Mesenteric fat pad (tissue), 1 donor: Measurements from ENCODE around the gene NAT8L. TPM values are rescaled to one million over a fixed set of nuclear protein-coding genes. Genes with fewer than 3 reads are reported as not detected.
A peak's percentile ranks its signal among the peaks of the same experiment; 100 is the strongest.

ENCODE experiments used
- DNase-seq: peaks from one replicate; pipeline ENCODE4 v3.0.0-alpha.2; 2020; ENCODE audit warnings: low spot score
- total RNA-seq: library from RNA; stranded (reverse); fragmentation: NEBNext Ultra II Directional; extraction: Animal tissue kit (Norgen Biotek cat#: 25700); gene quantifications from one replicate; pipeline ENCODE4 v1.2.1, GENCODE V29; 2021
- donor health status: DM: yes; HTN: yes; CAD: no.

NAT8L gene
- total RNA-seq, 1 donor from 2014 or later: 67.3 TPM

GRCh38 chr4:2044542-2045517 lies 14.3 kb upstream of the NAT8L start:
- no peak for DNase-seq

DNA sequence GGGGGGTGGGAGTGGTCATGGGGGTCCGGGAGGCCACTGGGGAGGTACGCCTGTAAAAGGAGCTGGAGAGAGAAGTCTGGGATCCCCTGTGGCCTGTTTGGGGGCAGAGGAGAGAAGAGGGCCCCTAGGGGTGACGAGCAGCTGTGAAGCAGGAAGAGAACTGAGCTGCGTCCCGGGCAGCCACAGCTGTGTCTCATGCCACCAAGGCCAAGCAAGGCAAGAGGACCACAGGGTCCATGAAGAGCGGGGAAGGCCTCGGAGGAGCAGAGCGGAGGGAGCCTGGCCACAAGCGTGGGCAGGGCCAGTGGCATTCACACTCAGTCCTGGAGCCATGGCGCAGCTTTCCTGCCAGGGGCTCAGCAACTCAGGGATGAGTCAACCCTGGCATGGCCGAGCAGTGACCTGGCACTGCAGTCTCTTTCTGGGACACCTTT lies 13.6 kb upstream of the NAT8L start:
- peak; percentile 79 for DNase-seq

- peak; percentile 81 for DNase-seq
Observed at GRCh38 chr4:2046031-2046961, 12.8 kb upstream of the NAT8L start.

GRCh38 chr4:2047031-2047660 lies 12.0 kb upstream of the NAT8L start:
- DNase-seq: peak; percentile 84

DNA sequence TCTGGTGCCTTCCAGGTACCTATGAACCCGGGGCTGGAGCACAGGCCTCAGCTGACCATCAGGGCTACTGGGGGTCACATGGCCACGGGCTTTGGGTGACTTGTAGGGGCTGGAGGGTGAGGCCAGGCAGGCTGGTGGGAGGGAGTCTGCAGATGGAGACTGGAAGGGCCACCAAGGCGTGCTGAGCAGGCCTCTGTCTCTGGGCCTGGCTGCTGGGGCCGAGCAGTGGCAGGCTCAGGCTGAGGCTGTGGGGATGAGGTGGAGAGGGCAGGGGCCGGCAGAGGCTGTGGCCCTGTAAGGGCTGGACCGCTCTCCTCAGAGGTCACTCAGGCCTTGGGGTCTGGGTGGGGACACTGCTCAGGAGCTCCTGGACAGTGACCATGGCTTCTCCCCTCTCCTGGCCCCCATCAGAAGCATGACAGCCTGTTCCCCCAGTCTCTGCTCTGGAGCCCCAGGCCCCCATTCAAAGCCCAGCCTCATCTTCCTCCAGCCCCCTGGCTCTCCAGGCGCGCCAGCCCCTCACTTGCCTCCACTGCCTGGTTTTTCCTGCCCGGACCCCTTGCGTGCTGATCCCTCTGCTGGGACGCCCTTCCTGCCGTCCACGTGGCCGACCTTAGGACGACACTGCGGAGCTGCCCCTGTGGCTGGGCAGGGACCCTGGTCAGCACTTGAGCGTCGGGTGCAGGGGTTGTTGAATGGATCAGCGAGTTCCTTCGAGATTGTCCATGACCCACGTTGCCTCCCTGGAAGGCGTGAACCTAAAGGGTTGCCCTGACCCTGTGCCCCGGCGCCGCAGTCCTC lies 11.1 kb upstream of the NAT8L start:
- peak; percentile 85 for DNase-seq

DNA sequence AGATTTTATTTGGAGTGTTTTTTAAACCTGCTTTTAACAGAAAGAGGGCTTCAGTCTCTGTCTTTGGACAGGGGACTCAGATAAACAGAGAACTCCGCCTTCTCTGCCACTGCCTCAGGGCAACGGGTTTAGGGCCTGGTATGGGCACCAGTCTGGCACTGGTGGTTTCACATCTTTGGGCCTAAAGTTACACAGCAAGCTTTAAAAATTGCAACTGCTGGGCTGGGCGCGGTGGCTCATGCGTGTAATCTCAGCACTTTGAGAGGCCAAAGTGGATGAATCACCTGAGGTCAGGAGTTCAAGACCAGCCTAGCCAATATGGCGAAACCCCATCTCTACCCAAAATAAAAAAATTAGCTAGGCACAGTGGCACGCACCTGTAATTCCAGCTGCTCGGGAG lies 10.3 kb upstream of the NAT8L start:
- peak; percentile 60 for DNase-seq

DNA sequence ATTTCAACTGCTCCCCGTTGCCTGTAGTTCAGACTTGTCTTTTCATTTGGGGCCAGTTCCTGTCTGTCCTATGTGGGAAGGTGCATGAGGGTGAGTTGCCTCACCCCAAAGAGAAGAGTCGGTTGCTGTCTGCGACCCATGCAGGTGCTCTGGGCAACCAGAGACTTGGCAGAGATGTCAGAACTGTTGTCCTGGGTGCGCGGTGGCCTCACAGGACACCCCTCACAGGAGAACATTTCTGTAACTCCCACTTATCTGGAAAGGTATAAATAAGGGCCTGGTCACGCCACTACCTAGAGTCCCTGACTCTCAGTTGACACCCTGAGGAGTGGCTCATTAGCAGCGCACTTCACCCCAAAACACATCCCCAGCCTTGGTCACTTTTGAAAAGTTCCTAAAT lies 9.7 kb upstream of the NAT8L start:
- DNase-seq: no peak

- peak; percentile 77 for DNase-seq
Observed at GRCh38 chr4:2049811-2050210, 9.3 kb upstream of the NAT8L start.

DNA sequence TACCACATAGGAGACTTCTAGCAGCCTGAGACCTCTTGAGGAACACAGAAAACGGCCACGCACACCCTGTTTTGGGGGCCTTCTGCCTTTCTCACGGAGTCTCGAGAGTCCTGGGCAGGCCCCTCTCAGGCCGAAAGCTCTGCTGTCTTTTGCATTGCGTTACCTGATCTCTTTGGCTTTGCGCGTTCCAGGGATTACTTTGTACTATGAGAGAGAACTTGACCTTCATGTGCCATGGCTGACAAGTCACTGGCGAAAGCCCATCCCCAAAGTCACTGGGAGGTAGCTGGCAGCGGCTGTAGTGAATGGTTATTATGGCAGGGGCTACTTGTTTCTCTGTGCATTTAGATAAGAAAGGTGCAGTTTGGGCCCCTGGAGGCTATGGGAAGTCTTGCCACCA lies 8.0 kb upstream of the NAT8L start:
- DNase-seq: peak; percentile 37

DNA sequence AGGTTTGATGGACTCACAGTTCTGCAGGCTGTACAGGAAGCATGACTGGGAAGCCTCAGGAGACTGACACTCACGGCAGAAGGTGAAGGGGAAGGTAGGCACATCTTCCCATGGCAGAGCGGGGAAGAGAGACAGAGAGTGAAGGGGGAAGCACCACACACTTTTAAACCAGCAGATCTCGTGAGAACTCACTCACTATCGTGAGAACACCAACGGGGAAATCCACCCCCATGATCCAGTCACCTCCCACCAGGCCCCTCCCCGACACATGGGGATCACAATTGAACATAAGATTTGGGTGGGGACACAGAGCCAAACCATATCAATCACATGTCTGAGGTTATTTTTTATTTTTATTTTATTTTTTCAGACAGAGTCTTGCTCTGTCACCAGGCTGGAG lies 4.9 kb upstream of the NAT8L start:
- DNase-seq: no peak

GRCh38 chr4:2057382-2058065 lies 1.6 kb upstream of the NAT8L start:
- DNase-seq: no peak

DNA sequence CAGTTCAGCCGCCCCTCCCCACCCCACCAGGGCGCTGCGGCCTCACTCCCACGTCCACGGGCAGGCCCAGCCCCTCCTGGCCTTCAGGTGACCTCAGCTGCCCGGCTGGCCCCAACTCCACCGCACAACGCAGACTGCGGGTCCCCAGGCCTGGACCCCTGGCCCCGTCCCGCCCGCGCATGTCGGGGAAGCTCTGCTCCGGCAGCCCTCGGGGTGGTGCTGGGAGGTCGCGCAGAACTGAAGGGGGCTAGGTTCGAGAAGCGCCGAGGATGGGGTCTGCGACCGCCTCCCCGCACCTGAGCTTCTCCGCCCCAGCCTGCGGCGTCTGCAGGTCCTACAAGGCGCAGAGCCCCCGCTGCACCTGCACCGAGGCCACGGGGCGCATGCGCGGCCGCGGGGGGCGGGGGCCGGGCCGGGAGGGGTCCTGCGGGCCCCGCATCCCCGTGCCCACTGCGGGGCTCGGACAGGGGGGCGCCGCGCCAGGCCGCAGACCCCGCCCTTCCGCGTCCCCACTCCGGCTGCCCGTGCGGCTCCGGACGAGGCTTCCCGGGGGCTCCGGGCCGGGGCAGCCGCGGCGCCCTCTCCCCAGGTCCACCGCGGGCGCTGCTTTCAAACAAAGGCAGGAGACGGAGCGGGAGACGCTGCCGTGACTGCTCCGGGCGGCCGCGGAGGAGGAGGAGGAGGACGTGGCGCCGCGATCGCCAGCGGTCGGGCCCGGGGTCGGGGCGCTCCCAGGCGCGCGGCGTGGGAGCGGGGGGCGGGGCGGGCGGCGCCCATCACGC lies 672 bp upstream of the NAT8L start:
- DNase-seq: no peak

DNA sequence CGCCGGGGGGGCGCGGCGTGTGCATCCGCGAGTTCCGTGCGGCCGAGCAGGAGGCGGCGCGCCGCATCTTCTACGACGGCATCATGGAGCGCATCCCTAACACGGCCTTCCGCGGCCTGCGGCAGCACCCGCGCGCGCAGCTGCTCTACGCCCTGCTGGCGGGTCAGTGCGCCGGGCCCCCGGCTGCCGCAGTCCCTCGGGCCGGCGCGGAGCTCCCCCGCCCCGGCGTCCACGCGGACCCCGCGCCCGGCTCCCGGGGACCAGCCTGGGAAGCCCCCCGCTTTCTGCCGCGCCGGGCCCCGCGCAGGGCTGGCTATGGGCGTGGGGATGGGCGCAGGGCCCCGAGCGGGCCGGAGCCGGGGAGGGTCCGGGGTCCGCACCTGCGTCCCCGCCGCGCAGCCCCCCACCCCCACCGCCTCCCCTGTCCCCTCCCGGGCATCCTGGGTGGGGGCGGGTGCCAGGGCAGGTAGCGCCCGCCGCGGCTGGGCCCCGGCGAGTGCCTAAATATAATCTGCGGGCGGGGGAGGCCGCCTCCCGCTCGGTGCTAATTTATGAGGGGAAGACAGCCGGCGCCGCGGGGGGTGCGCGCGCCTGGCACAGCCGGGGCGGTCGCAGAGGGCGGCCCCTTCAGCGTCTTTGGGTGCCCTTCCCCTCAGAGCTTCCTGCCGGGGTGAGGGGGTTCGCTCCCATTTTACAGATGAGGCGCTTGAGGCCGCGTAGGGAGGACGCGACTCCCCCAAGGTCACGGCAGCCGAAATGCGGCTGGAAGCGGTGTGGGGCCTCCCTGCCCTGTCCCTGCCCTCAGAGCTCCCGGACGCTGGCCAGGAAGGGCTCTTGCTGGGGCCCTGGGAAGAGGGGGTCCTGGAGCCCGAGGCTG lies 837 bp downstream of the NAT8L start:
- no peak for DNase-seq

GRCh38 chr4:2060611-2061185 lies 1.6 kb downstream of the NAT8L start:
- no peak for DNase-seq

DNA sequence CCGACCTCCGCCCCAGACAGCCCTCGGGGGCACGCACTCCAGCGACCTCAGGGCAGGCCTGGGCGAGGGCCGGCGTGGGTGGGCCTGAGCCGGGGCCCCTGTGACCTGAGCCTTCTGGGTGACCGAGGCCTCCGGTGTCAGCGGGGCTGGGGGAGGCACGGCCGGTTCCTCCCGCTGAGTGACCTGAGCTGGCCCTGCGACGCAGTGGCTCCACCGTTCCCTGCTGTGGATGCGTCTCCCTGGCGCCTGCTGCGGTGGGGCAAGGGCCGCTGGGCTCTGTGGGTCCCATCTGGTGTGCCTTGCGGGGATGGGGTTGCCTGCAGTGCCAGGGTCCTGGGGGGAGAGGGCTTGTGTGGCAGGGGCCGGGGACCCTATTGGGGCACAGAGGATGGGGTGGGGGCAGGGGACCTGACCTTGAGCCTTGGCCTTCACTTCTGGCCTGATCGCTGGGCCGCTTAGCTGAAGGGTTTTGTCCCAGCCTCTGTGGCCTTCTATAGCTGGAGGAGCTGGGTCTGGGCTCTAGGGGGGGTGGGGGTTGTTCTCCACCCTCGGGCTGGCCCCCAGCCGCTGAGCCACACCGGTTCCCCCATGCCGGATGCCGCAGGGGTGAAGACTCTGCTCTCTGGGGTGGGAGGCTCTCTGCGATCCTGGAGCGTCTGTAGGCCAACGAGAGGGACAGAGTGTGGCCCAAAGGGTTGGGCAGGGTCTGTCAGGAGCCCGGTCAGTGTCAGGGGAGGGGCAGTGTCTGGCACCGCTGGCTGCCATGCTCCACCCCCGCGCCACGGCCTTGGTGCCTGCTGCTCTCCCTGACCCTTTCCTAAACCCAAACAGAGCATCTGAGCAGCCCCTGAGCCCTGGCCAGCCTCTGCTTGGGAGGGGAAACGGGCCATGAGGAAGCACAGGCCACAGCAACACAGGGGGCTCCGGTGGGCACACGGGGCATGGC lies 2.3 kb downstream of the NAT8L start:
- DNase-seq: no peak

GRCh38 chr4:2062168-2062807 lies 3.2 kb downstream of the NAT8L start:
- no peak for DNase-seq
